Germinal center (tissue), 1 donor: ENCODE measurements around the gene MYO3B.

ENCODE experiments used
- DNase-seq: peaks from one replicate; pipeline ENCODE4 v3.0.0; 2012; ENCODE audit warnings: mixed read lengths, low spot score

The MYO3B gene

DNA sequence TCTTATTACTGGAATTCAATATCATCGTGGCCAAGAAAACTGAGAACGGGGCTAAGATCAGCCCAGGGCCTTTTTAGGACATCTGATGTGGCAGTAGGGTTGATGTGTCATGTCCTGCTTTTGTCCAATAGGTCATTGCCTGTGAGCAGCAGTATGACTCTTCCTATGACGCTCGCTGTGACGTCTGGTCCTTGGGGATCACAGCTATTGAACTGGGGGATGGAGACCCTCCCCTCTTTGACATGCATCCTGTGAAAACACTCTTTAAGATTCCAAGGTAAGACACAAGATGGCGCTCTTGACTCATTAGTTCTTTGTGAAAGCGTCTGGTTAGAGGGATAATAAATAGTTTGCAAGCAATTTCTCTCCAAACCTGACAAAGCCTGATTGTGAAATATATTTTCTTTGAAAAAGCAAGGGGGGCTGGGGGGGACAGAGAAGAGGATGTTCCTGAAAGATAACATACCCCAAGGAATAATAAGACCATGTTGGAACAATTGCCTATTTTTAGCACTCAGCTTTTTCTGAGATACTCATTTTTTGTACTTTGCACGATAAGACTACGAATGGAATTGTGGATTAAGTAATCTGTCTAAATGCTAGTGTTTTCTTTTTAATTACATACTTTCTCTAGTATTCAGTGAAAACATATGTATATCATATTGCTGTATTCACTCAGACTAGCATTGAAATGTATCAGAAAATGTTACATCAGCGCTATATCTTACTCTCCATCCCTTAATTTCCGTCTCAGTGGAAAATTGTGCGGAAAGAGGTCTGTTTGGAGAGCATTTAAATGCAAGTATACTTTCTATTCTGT is 58.1 kb downstream of the MYO3B start:
- peak; percentile 31 for DNase-seq

DNA sequence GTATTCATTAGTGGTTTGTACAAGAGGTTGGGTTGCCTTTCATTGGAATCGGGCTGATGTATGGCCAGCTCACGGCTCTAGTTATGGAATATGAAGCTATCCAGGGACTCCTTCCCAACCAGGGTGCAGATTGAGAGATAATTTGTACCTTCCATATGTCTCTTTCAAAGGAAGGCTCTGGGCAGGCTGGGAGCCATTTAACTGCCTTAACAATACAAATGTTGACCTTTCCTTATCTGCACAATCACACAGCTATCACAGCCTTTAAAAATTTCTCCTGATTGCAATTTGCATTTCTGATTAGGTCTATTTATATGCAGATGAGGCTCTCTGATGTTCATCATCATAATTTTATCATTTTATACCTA is 58.7 kb downstream of the MYO3B start:
- no peak for DNase-seq

GRCh38 chr2:170237572-170238120 is 59.7 kb downstream of the MYO3B start:
- DNase-seq = no peak

DNA sequence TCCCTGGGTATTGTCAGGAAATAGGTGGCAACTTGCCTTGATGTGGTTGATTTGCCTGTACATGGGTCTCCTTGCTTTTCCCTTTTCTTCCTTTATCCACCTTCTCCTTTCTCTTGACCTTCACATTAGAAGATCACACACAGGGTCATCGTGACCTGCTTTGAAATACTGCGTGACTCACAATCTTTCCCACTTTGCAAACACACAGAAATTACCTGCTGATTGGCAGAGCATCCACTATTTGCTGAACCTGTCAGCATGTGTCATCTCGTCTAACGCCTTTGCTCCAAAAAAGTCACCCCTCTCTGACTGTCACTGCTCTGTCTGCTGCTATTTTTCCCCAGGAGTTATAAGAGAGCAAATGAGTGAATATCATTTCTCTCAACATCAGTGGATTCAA is 60.8 kb downstream of the MYO3B start:
- no peak for DNase-seq

GRCh38 chr2:170240629-170241028 is 62.7 kb downstream of the MYO3B start:
- no peak for DNase-seq

DNA sequence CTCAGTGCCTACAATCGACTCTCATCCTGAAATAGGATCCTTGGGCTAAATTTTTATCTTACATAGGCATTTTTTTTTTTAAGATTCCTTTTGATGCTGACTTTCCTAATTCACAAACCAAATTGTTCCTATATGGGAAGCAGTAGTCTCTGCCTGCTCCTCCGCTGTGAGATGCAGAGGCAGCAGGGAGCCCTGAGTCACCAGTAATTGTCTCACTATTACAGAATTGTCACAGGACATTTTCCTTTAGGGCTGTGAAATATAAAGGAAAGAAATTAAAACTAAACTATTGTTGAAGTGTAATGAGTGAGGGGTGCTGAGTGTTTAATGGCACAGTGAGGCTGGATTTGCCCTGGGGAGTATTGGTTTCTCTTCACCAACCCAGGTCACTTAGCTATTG is 63.8 kb downstream of the MYO3B start:
- no peak for DNase-seq

- no peak for DNase-seq
Observed at GRCh38 chr2:170243118-170243837, 65.3 kb downstream of the MYO3B start.

- DNase-seq = no peak
Observed at GRCh38 chr2:170243898-170244297, 66.0 kb downstream of the MYO3B start.

DNA sequence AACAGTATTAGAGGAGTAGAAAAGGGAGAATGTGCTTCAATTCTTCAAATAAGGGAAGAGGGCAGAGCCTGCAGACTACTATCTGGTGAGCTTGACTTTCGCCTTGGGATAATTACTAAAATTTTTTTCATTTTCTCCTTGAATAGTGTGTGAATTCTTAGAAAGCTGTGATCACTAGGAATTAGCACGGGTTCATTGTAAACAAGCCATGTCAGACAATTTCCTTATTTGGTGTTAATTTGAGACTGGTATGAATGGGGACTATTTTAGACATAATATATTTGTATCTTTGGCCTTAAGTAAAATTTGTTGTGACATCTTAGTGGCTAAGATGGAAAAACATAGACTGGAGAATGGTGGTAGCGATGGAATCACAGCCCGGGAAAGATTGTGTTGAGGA is 66.6 kb downstream of the MYO3B start:
- DNase-seq = no peak

DNA sequence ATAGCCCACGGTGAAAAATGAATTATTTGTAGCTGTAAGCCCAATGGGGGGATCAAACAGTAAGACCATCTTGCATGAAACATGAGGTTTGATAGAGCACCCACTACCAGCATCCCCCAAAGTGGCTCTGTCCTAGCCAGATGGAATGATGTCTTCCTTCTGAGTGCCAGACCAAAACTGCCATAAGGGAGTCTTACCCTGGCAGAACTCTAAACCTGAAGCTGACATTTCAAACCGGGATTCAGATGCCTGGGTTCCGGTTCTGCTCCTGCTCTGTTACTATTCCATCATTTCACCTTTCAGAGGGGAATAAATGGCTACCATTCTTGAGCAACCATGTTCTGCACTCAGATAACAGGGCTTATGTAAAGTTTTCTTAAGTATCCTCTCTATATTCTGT is 67.4 kb downstream of the MYO3B start:
- no peak for DNase-seq

DNA sequence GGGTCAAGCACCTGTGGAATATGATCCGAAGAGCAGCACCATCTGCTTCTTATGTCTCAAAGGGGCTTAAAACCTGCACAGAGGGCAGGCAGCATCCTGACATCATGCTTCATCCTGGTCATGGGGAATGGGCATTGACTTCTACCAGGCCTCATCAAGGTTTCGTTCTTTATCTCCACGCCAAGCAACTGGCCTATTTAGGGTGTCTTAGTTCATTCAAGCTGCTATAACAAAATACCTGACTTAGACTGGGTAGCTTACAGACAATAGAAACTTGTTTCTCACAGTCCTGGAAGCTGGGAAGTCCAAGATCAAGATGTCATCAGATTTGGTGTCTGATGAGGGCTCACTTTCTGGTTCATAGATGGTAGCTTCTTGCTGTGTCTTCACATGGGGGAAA is 69.4 kb downstream of the MYO3B start:
- no peak for DNase-seq

DNA sequence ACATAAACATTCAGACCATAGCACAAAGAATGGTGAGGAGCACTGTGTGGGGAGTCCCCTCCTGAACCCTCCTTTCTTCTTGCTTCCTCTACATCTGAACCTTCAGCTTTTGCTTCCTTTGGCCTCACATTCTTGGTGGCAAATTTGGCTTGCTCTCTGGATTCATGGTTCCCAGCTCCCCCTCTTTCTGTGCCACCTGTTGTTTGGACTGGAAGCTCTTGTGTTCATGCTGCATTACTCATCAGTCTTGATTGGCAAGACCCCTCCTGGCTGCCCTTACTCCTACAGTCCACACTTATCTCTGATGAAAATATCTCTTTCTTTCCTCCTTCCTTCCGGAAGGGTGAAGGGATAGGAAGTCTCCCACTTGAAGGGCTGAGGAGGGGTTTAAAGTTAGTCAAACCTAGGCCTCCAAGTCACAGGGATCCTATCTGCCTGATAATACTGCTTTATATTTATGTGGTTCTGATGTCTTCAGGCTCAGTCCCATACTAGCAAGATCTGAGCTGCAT is 70.0 kb downstream of the MYO3B start:
- DNase-seq = no peak

- no peak for DNase-seq
Observed at GRCh38 chr2:170248574-170249393, 70.8 kb downstream of the MYO3B start.

DNA sequence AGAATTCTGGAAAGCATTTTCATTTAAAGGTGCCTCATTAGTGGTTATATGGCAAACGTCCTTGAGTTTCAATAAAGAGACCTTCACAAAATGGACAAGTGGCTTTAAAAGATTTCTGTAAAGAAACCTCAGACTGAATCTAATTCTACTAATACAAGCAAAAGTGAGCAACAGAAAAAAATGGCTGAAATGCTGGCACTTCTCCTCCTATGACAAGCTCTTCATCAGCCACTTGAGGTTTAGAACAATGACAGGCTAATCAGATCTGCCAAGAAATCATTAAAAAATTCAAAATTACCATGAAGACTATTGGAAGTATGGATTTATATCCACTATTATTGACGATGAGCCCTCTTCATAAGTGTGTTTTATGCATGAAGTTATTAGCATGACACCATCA is 71.8 kb downstream of the MYO3B start:
- no peak for DNase-seq

- no peak for DNase-seq
Observed at GRCh38 chr2:170250584-170250983, 72.6 kb downstream of the MYO3B start.

DNA sequence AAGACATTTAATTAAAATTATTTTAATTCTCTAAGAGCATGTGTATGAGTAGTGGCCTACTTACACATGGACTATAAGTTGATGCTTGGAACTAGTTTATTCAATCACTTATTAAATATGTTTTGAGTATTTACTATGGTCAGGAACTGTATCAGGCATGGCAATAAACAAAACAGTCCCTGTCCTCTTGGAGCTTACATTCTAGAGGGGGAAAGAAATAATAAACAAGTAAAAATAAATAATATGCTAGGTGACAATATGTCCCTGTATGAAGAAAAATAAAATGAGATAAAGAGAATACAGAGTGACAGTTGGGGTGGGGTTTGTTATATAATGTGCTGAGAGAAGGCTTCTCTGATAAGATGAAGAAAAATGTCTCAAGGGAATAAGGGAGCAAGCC is 74.5 kb downstream of the MYO3B start:
- DNase-seq = no peak

- DNase-seq = no peak
Observed at GRCh38 chr2:170253721-170254230, 75.8 kb downstream of the MYO3B start.

DNA sequence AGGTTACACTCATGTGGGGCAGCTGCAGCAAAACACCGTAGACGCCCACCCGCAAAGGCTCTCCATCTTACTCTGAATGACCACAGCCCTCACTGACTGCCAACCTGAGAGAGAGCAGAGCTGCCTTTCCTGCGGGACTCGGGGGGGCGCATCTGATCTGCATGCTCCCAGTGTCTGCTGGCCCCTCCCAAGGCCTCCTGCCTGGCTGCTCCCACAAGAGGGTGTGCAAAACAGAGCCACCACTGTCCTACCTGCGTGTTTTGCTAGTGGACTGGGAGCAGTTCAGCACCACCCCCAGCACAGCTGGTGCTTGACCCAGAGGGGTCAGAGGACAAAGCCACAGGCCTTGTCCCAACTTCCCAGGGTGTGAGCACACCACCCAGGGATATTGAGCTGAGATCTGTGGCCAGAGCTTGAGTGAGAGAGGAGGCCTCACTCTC is 76.4 kb downstream of the MYO3B start:
- no peak for DNase-seq

GRCh38 chr2:170255137-170255536 is 77.2 kb downstream of the MYO3B start:
- no peak for DNase-seq

GRCh38 chr2:170255971-170256370 is 78.0 kb downstream of the MYO3B start:
- DNase-seq = no peak

GRCh38 chr2:170258382-170258781 is 80.4 kb downstream of the MYO3B start:
- DNase-seq = no peak

DNA sequence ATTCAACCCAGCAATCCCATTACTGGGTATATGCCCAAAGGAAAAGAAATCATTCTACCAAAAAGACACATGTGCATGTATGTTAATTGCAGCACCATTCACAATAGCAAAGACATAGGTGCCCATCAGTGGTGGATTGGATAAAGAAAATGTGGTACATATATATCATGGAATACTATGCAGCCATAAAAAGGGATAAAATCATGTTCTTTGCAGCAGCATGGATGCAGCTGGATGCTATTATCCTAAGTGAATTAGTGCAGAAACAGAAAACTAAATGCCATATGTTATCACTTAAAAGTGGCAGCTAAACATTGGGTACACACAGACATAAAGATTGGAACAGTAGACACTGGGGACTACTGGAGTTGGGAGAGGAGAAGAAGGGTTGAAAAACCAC is 82.2 kb downstream of the MYO3B start:
- no peak for DNase-seq
